ENCODE data around the gene OMG. TPM values are rescaled to one million over a fixed set of nuclear protein-coding genes. Genes with fewer than 3 reads are reported as not detected.

Gene OMG
- total RNA-seq, 2 donors from 2014 or later: not detected

DNA sequence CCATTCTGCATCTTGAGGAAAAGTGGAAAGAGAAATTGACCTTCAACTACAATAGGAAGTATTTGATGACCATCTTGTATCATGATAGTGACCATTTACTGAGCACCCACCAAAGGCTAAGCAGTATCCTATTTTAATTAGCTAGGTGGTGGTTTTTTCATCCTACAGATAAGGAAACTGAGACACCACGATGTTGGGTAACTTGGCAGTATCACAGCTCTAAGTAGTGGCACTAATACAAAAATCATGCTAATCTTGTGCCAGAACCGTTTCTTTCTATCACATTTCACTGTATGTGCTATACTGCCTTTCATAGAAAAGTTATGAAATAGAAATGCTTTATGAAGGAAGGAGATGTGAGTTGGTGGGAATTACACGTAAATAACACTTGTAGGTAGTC is 14.5 kb upstream of the OMG start:
- no peaks in the 10 kb centered on the region for H3K36me3 ChIP-seq
- DNase-seq (ENCODE audit: low spot score) (no peak), ATAC-seq (ENCODE audit: insufficient number of reproducible peaks, low FRiP score, low read depth) (no peak)
- H3K27me3 ChIP-seq (replicated peaks; ENCODE audit: insufficient read depth): no peaks in the 10 kb centered on the region
- TF ChIP-seq, protein P1, sequence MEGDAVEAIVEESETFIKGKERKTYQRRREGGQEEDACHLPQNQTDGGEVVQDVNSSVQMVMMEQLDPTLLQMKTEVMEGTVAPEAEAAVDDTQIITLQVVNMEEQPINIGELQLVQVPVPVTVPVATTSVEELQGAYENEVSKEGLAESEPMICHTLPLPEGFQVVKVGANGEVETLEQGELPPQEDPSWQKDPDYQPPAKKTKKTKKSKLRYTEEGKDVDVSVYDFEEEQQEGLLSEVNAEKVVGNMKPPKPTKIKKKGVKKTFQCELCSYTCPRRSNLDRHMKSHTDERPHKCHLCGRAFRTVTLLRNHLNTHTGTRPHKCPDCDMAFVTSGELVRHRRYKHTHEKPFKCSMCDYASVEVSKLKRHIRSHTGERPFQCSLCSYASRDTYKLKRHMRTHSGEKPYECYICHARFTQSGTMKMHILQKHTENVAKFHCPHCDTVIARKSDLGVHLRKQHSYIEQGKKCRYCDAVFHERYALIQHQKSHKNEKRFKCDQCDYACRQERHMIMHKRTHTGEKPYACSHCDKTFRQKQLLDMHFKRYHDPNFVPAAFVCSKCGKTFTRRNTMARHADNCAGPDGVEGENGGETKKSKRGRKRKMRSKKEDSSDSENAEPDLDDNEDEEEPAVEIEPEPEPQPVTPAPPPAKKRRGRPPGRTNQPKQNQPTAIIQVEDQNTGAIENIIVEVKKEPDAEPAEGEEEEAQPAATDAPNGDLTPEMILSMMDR (IDR thresholded peaks at IDR 0.05): no peak
- peaks cover 3 to 4% of the 10 kb centered on the region in 2 donors for H3K4me1 ChIP-seq (ENCODE audit: control insufficient read depth in 1 of 2, low read depth in 2 of 2)
- peak overlapping the region; percentile 65 for H3K4me3 ChIP-seq
- no peaks in the 10 kb centered on the region for H3K9me3 ChIP-seq
- H3K27ac ChIP-seq: no peak overlapping the region

DNA sequence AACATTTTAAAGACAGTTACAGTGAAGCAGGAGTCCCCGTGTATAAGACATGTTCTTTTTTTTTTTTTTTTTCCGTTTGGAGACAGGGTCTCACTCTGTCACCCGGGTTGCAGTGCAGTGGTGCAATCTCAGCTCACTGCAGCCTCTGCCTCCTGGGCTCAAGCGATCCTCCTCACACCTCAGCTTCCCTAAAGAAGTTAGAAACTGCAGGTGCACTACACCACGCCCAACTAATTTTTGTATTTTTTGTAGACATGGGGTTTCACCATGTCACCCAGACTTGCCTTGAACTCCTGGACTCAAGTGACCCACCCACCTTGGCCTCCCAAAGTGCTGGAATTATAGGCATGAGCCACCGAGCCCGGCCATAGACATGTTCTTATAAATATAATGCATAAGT is 13.8 kb upstream of the OMG start:
- ATAC-seq (ENCODE audit: insufficient number of reproducible peaks, low FRiP score, low read depth) (no peak), DNase-seq (ENCODE audit: low spot score) (no peak)
- H3K27ac ChIP-seq: no peak overlapping the region
- H3K4me3 ChIP-seq: peak overlapping the region; percentile 65
- no peaks in the 10 kb centered on the region for H3K9me3 ChIP-seq
- H3K4me1 ChIP-seq (ENCODE audit: control insufficient read depth in 1 of 2, low read depth in 2 of 2): peaks cover 0 to 1% of the 10 kb centered on the region in 2 donors
- TF ChIP-seq, protein P1 (IDR thresholded peaks at IDR 0.05): no peak
- no peaks in the 10 kb centered on the region for H3K27me3 ChIP-seq (replicated peaks; ENCODE audit: insufficient read depth)
- no peaks in the 10 kb centered on the region for H3K36me3 ChIP-seq

DNA sequence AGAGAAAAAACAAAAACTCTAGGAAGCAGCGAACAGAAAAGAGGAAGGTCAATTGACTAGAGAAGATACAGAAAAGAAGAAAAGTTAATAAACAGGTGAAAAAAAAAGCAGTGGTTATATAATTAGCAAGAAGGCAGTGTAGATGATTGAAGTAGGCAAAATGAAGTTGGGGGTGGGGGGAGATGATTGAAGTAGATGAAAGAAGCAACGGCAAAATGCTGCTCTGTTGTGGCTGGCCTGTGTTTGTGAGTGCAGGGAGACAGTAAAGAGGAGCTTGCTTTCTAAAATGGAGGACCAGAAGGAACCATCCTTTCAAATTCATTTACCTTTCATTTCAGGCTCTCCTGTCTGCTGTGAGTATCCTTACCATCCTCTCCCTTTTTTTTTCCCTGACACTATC is 13.2 kb upstream of the OMG start:
- Histone ChIP-seq H3K27ac (peak overlapping the region in 1 of 2 donors; percentile 28), H3K4me3 (peak overlapping the region; percentile 65)
- ATAC-seq (ENCODE audit: insufficient number of reproducible peaks, low FRiP score, low read depth): no peak

DNA sequence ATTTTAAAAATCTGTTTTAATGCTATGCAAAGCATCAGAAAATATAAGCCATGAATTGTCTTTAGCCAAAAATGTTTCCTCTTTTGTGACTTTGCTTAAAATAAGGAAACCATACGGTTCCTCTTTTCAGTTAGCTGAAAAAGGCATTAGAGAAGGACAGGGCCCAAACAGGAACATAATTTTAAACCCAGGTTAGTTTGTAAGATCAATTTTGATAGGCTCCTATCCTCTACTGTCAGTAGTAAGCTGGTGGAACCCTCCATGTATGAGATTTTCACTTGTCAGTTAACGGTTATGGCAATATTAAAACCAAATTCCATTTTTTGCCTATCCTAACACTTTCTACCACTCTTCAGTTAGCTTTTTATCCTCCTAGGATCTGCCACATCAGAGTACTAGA is 12.5 kb upstream of the OMG start:
- Histone ChIP-seq H3K9me3 (no peaks in the 10 kb centered on the region), H3K4me3 (peak overlapping the region; percentile 65), H3K27ac (peak overlapping the region in 1 of 2 donors; percentile 28), H3K36me3 (peaks cover 2% of the 10 kb centered on the region), H3K27me3 (replicated peaks; ENCODE audit: insufficient read depth) (no peaks in the 10 kb centered on the region), H3K4me1 (ENCODE audit: control insufficient read depth in 1 of 2, low read depth in 2 of 2) (no peaks in the 10 kb centered on the region)
- ATAC-seq (ENCODE audit: insufficient number of reproducible peaks, low FRiP score, low read depth) (no peak), DNase-seq (ENCODE audit: low spot score) (no peak)
- TF ChIP-seq, protein P1 (IDR thresholded peaks at IDR 0.05): no peak

More for the DNA sequence above, 13.2 kb upstream of the OMG start:
- H3K36me3 ChIP-seq: no peaks in the 10 kb centered on the region
- no peaks in the 10 kb centered on the region for H3K27me3 ChIP-seq (replicated peaks; ENCODE audit: insufficient read depth)
- DNase-seq (ENCODE audit: low spot score): no peak
- TF ChIP-seq, protein P1 (IDR thresholded peaks at IDR 0.05): no peak
- no peaks in the 10 kb centered on the region for H3K4me1 ChIP-seq (ENCODE audit: control insufficient read depth in 1 of 2, low read depth in 2 of 2)
- no peaks in the 10 kb centered on the region for H3K9me3 ChIP-seq

DNA sequence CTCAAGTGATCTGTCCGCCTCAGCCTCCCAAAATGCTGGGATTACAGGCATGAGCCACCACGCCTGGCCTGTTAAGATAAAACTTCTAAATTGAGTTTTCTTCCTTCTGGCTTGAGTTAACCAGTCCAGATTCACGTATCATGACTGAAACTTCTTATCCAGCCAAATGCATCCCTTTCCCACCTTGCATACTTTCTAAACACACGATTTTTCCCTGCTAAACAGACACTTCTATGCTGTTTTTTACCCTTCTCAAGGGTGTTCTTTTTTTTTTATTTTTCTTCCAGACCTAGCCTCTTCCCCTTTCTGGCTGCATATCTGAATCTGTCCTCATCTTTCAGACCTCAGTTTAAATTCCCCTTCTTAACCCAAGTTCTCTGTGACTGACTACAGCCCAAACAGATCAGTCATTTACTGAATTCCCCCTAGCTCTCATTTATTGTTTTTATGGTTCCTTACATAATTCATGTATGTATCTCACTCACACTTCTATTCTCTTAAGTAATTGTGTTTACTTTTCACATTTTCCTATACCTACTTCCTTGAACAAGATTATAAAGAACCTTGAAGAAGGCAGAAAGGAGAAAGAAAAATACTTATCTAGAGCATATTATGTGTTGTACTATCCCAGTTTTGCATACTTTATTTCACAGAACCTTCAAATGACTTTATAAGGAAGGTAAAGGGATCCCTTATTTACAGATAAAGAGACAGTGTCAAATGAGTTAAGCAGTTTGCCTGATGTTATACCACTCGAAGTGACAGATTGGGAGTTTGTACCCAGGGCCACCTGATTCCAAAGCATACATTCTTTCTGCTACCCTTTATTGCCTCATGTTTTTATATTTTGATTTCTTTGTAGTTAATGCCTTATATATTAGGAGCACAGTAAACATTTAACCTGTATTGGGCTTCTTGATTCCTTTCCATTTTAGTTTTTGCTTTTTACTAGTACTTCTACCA is 11.6 kb upstream of the OMG start:
- peaks cover 4% of the 10 kb centered on the region for H3K36me3 ChIP-seq
- no peak overlapping the region for H3K27ac ChIP-seq
- no peaks in the 10 kb centered on the region for H3K4me1 ChIP-seq (ENCODE audit: control insufficient read depth in 1 of 2, low read depth in 2 of 2)
- peak overlapping the region; percentile 13 for H3K4me3 ChIP-seq
- no peak for DNase-seq (ENCODE audit: low spot score)
- TF ChIP-seq, protein P1 (IDR thresholded peaks at IDR 0.05): no peak
- ATAC-seq (ENCODE audit: insufficient number of reproducible peaks, low FRiP score, low read depth): no peak
- no peaks in the 10 kb centered on the region for H3K9me3 ChIP-seq
- no peaks in the 10 kb centered on the region for H3K27me3 ChIP-seq (replicated peaks; ENCODE audit: insufficient read depth)
